GM12874 (cell line): ENCODE measurements around the gene KRTDAP.
A peak's percentile ranks its signal among the peaks of the same experiment; 100 is the strongest.

Experiments
- TF ChIP-seq, protein P1 (sequence below): IDR thresholded peaks from 2 replicates; pipeline ENCODE4 v1.5.1; 2011; ENCODE audit warnings: low read depth, mild to moderate bottlenecking, control low read depth, low read length, moderate library complexity; ENCODE audit not compliant: insufficient read depth

KRTDAP gene

DNA sequence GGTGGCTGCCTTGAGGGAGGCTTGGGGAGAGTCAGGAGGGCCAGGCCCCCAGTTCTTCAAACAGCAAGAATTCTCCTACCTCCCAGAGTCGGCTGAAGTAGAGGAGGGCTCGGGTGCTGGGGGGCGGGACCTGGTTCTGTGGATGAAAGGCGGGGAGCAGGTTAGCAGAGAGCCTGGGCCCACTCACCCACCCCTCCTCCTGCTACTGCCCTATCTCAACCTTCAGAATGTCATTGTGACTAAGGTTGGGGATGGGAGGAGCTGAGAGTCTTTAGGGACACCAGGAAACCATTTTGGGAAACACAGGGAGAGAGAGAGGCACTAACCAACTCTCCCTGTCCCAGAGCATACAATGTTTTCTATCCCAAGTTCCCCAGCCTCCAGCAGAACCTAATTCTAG, 12.5 kb upstream of the KRTDAP start:
- TF ChIP-seq, protein P1, sequence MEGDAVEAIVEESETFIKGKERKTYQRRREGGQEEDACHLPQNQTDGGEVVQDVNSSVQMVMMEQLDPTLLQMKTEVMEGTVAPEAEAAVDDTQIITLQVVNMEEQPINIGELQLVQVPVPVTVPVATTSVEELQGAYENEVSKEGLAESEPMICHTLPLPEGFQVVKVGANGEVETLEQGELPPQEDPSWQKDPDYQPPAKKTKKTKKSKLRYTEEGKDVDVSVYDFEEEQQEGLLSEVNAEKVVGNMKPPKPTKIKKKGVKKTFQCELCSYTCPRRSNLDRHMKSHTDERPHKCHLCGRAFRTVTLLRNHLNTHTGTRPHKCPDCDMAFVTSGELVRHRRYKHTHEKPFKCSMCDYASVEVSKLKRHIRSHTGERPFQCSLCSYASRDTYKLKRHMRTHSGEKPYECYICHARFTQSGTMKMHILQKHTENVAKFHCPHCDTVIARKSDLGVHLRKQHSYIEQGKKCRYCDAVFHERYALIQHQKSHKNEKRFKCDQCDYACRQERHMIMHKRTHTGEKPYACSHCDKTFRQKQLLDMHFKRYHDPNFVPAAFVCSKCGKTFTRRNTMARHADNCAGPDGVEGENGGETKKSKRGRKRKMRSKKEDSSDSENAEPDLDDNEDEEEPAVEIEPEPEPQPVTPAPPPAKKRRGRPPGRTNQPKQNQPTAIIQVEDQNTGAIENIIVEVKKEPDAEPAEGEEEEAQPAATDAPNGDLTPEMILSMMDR: no peak

DNA sequence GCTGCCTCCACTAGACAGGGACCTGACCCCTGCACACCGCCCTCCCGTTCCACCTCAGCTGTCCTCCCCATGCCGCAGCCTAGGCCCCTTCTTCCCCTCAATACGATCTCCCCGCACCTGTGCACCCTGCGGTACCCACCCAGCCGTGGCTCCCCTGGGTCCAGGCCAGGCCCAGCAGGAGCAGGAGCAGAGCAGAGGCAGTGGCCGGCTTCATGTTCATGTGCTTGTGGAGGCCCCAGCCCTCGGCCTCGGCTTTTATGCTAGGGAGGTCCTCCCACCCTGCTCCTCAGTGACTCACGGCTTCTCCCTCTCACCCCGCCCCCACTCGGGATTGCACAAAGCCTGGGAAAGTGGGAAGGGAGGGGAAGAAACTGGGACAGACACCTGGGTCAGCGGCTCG, 11.4 kb upstream of the KRTDAP start:
- TF ChIP-seq, protein P1: no peak

DNA sequence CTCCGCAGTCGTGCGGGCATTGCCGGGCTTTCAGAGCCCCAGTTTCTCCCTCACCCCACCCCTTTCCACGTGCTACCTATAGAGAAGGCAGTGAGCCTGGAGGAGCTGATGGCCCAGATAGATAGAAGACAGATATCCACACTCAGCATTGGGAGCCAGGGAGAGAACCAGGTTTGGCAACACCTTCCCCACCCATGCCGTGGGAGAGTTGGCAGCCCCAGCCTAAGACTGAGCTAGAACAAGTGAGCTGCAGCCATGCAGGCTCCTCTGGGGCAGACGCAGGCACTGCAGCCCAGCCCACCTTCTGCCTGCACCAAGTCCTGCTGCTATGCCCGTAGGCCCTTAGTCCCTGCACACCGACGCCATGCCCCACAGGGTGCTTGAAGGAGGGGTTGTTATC, 10.3 kb upstream of the KRTDAP start:
- TF ChIP-seq, protein P1: no peak

DNA sequence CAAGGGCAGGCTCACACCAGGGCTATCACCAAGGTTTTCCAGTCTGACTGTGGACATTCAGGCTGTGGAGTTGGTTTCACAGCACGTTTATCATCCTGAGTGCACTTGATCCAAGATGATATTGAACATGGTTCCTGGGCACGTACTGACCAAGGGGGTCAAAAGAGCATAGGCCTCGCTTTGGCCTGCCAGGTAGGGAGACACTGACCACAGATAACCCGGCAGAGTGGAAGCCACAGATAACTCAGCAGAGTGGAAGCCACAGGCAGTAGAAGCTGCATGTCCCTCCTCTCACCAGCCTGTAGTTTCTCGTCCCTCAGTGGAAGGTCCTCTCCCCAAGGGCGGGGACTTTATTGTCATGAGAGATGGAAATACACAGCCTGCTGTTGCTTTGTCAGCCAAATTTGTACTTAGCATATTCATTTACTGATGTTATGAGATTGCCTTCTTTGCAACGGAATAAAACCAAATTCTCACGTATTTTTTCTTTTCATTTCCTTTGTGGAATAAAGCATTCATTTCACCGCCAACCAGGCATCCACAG, 8.8 kb upstream of the KRTDAP start:
- TF ChIP-seq, protein P1: no peak

DNA sequence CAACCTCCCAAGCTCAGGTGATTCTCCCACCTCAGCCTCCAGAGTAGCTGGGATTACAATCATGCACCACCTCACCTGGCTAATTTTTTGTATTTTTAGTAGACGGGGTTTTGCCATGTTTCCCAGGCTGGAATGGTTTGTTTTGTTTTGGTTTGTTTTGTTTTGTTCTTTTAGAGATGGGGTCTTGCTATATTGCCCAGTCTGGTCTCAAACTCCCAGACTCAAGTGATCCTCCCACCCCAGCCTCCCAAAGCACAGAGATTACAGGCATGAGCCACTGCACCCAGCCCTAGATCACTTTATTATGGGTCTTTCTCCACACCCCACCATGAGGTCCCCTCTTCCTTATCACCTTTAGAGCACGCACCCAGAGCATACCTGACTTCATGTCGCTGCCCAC, 8.0 kb upstream of the KRTDAP start:
- TF ChIP-seq, protein P1: no peak

DNA sequence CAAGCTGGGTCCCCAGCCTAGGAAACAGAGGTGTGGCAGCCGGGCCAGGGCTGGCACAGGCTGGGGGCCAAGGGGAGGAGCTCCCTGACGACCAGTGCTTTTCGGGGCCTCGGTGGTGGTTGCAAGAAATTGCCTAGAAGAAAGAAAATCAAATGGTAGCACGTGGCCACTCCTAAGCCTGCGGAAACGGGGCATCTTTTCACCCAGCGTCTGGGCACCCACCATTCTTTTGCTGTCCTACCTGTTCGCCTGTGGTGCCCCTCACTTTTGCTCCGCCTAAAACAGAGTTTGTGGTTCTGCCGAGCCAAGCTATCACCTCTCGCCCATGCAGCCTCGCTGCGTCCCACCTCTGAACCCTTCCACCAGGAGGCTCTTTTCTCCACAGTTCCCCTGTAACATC, 7.1 kb upstream of the KRTDAP start:
- TF ChIP-seq, protein P1: no peak

DNA sequence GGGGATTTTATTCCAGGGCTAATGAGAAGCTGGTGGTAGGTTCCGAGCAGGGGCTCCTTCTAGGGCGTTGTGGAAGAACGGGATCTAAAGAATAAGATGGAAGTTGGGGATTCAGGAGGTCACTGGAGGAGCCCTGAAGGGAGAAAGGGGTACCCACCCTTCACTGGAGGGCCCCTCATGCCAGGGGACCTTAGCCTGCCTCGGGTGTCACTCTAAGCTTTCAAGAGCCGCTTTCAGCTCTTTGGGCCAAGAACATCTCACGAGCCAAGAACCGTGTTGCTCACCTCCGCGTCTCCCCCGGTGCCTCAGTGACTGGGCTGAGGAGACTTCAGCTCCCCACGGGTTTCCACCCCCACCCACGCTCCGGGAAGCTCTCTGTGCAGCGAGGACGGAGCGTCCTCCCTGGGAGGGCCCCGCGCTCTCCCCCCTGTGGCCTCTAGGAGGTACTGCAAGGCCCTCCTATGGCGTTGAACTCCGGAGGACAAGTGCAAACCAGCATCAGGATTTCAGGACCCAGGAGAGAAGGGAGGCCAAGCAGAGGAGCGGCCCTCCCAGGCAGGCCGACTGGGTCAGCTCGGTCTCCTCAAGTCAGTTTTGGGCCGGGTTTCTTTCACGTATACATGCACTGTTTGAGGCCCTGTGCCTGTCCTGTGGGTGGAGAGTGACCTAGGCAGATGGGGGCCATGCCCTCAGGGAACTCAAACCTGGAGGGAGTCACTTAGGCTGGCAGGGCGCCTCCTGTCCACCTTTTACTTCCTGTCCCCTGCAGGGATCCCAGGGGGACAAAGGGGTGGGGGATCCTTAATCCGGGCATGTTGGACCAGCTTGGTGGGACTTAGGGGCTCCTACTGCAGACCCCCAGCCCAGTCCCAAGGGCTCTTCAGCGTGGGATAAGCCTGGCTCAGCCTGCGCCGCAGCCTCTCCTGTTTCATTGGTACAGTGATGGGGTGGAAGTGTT, 5.1 kb upstream of the KRTDAP start:
- TF ChIP-seq, protein P1: peak; percentile 99
